ENCODE data around the gene TARM1. TPM values are rescaled to one million over a fixed set of nuclear protein-coding genes. Genes with fewer than 3 reads are reported as not detected.

TARM1 gene
- total RNA-seq, 4 donors from 2014 or later = not detected

DNA sequence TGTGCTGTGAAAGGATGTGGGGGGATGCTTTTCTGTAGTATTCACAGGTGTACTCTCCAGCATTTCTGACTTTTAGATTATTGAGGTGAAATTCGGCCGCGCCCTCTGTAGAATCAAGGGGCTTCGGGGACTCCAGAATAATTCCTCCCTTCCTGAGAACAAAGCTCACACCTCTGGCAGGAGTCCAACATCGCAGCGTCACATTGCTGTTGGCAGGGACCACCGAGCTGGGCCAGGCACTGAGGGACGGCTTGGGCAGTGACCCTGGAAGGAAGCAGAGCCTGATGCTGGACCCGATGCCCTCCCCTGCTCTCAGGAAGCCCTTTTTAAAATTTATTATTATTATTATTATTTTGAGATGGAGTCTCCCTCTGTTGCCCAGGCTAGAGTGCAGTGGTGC lies 6.3 kb downstream of the TARM1 start:
- TF ChIP-seq, protein P1, sequence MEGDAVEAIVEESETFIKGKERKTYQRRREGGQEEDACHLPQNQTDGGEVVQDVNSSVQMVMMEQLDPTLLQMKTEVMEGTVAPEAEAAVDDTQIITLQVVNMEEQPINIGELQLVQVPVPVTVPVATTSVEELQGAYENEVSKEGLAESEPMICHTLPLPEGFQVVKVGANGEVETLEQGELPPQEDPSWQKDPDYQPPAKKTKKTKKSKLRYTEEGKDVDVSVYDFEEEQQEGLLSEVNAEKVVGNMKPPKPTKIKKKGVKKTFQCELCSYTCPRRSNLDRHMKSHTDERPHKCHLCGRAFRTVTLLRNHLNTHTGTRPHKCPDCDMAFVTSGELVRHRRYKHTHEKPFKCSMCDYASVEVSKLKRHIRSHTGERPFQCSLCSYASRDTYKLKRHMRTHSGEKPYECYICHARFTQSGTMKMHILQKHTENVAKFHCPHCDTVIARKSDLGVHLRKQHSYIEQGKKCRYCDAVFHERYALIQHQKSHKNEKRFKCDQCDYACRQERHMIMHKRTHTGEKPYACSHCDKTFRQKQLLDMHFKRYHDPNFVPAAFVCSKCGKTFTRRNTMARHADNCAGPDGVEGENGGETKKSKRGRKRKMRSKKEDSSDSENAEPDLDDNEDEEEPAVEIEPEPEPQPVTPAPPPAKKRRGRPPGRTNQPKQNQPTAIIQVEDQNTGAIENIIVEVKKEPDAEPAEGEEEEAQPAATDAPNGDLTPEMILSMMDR (IDR thresholded peaks at IDR 0.05) = no peak
- no peak for TF ChIP-seq POLR2A (IDR thresholded peaks at IDR 0.05)
- WGBS, 2 donors = 80 to 82% methylated on average over 9 of the region's 9 CpGs

DNA sequence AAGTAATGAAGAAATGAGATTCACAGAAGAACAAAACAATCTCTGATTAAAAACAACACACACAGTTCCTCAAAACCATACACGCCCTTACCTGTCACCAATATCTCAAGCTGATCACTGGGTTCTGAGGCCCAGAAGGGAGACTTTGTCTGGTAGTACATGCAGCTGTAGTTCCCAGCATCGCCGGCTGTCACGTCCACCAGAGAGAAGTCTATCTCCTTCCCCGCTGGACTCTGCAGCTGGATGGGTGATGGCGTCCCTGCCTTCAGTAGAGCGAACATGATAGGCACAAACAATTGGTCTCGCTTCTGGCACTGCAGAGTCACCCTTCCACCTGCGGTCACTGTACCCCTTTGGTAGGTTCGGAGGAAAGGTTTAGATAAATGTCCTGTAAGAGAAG lies 7.3 kb downstream of the TARM1 start:
- no peak overlapping the region for H3K4me3 ChIP-seq (ENCODE audit: low read depth, poor library complexity, severe bottlenecking)
- no peak for DNase-seq (ENCODE audit: low spot score in 2 of 2)
- WGBS, 2 donors = 83 to 92% methylated on average over 10 of the region's 10 CpGs
- no peak for TF ChIP-seq POLR2A (IDR thresholded peaks at IDR 0.05)
- TF ChIP-seq, protein P1 (IDR thresholded peaks at IDR 0.05) = no peak
- intact Hi-C loops (cut with DNase I; ENCODE audit: low total_unique reads) = no loop called here

More for the DNA sequence above, 6.3 kb downstream of the TARM1 start:
- intact Hi-C loops (cut with DNase I; ENCODE audit: low total_unique reads) = no loop called here
- DNase-seq (ENCODE audit: low spot score in 2 of 2) = no peak
- H3K4me3 ChIP-seq (ENCODE audit: low read depth, poor library complexity, severe bottlenecking) = no peak overlapping the region

DNA sequence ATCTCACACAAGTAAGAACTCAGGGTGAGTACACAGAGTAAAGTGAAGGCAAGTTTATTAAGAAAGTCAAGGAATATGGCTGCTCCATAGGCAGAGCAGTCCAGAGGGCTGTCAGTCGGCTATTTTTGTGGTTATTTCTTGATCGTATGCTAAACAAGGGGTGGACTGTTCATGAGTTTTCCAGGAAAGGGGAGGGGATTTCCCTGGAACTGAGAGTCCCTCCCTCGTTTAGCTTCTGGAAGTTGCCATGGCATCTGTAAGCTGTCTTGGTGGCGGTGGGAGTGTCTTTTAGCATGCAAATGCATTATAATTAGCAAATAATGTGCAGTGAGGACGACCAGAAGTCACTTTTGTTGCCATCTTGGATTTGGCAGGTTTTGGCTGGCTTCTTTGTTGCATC lies 11.7 kb downstream of the TARM1 start:
- no peak for DNase-seq (ENCODE audit: low spot score in 2 of 2)
- TF ChIP-seq POLR2A (IDR thresholded peaks at IDR 0.05) = no peak
- TF ChIP-seq, protein P1 (IDR thresholded peaks at IDR 0.05) = no peak
- 57 to 65% methylated on average over 5 of the region's 5 CpGs for WGBS, 2 donors
- intact Hi-C loops (cut with DNase I; ENCODE audit: low total_unique reads) = no loop called here
- no peak overlapping the region for H3K4me3 ChIP-seq (ENCODE audit: low read depth, poor library complexity, severe bottlenecking)

DNA sequence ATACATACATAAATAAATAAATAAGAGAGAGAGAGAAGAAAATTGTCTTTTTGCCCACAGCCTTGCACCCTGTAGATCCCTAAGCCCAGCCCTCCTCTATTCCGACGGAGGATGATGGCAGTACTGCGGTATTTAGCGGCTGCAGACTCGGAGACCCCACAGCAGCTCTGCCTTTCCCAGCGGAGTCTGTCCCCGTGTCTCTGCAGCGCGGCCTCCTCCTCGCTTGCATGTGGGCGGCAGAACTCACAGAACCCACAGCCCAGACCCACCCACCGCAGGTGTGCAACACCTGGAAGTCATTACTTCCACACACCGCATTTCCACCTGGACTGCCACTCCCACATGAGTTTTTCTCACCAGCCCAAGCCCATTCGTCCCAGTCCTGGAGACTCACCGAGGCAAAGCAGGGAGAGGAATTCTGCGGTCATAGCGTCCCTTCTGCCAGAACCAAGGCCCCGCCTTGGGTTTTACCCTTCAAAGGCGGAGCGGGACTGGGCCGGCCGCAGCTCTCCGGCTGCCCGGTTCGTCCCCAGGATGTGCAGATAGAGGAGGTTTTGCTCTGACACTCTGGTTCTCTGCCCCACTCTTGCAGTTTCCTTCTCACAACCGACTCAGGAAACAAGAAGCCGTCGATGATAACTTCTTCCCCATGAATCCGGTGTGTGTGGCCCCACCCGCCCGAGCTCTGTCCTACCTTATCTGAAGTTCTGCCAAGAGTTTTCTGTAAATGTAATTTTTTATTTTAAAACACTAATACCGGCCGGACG lies 17.6 kb downstream of the TARM1 start, which contains the start of gene VSTM1:
TSS of gene VSTM1 (minus strand) at position 548 of the 767 bp plus-strand sequence. CDS start at position 428, 120 bp downstream.
- 76 to 78% methylated on average over 34 of the region's 34 CpGs for WGBS, 2 donors
- DNase-seq (ENCODE audit: low spot score in 2 of 2) = no peak
- no peak within 1 kb of the TSS for H3K4me3 ChIP-seq (ENCODE audit: low read depth, poor library complexity, severe bottlenecking)
- TF ChIP-seq, protein P1 (IDR thresholded peaks at IDR 0.05) = no peak
- no peak for TF ChIP-seq POLR2A (IDR thresholded peaks at IDR 0.05)
- intact Hi-C loops (cut with DNase I; ENCODE audit: low total_unique reads) = no loop called here

DNA sequence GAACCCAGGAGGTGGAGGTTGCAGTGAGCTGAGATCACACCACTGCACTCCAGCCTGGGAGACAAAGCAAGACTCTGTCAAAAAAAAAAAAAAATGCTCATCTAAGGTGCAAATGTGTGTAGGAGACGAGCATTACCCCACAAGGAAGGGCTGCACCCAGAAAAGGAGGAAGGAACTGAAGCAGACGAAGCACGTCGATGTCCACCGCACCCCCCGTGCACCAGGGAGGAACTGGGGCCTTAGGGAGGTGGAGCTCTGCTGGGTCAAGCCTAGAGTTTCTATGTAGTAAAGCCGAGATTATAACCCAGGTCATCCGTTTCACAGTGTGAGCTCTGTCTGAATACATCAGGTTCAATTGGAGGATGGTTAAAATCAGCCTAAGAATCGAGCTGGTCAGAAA lies 18.5 kb downstream of the TARM1 start:
- DNase-seq (ENCODE audit: low spot score in 2 of 2) = no peak
- intact Hi-C loops (cut with DNase I; ENCODE audit: low total_unique reads) = no loop called here
- WGBS, 2 donors = 62 to 77% methylated on average over 9 of the region's 9 CpGs
- TF ChIP-seq POLR2A (IDR thresholded peaks at IDR 0.05) = no peak
- TF ChIP-seq, protein P1 (IDR thresholded peaks at IDR 0.05) = no peak
- H3K4me3 ChIP-seq (ENCODE audit: low read depth, poor library complexity, severe bottlenecking) = no peak overlapping the region

All from lower leg skin (tissue), 4 donors.